Trophoblast cell (in vitro differentiated cells and primary cell): Measurements from ENCODE around the gene HEXD.

Experiments used
- DNase-seq, 2 donors: peaks; one replicate each; pipeline ENCODE4 v3.0.0-alpha.2; 2016
- H2AFZ ChIP-seq: 2 replicates; pipeline ENCODE4 v1.6.1; 2013; ENCODE audit warnings: low read length, moderate library complexity, mild to moderate bottlenecking; ENCODE audit not compliant: insufficient read depth, poor library complexity
- H2AK5ac ChIP-seq: 2 replicates; pipeline ENCODE4 v1.6.1; 2013; ENCODE audit warnings: mild to moderate bottlenecking, low read length
- H2BK120ac ChIP-seq: 2 replicates; pipeline ENCODE4 v1.6.1; 2013; ENCODE audit warnings: low read length, mild to moderate bottlenecking, moderate library complexity; ENCODE audit not compliant: insufficient read depth, poor library complexity
- H2BK12ac ChIP-seq: 2 replicates; pipeline ENCODE4 v1.6.1; 2013; ENCODE audit warnings: mild to moderate bottlenecking, low read length, moderate library complexity
- H2BK5ac ChIP-seq: 2 replicates; pipeline ENCODE4 v1.6.1; 2013; ENCODE audit warnings: low read length, low read depth, moderate library complexity, mild to moderate bottlenecking; ENCODE audit not compliant: poor library complexity
- H3K14ac ChIP-seq: 2 replicates; pipeline ENCODE4 v1.6.1; 2013; ENCODE audit warnings: mild to moderate bottlenecking, low read length
- H3K18ac ChIP-seq: 2 replicates; pipeline ENCODE4 v1.6.1; 2013; ENCODE audit warnings: mild to moderate bottlenecking, low read length
- H3K23ac ChIP-seq: 2 replicates; pipeline ENCODE4 v1.6.1; 2013; ENCODE audit warnings: low read length
- H3K27ac ChIP-seq: 2 replicates; pipeline ENCODE4 v1.5.1; 2013; ENCODE audit warnings: low read depth, mild to moderate bottlenecking, inconsistent platforms, low read length, moderate library complexity
- H3K27me3 ChIP-seq: 2 replicates; pipeline ENCODE4 v1.6.1; 2013; ENCODE audit warnings: inconsistent platforms, mild to moderate bottlenecking, low read length, moderate library complexity; ENCODE audit not compliant: insufficient read depth
- H3K36me3 ChIP-seq, 2 experiments: 1 replicate in 1 of 2; 2 replicates in 1 of 2; pipeline ENCODE4 v1.6.1; 2013; ENCODE audit warnings: low read length in 2 of 2, mild to moderate bottlenecking in 2 of 2, moderate library complexity in 1 of 2; ENCODE audit not compliant: insufficient read depth in 2 of 2, control insufficient read depth in 1 of 2
- H3K4ac ChIP-seq: 2 replicates; pipeline ENCODE4 v1.6.1; 2013; ENCODE audit warnings: low read depth, mild to moderate bottlenecking, low read length, moderate library complexity
- H3K4me1 ChIP-seq, 2 experiments: 1 replicate in 1 of 2; 2 replicates in 1 of 2; pipeline ENCODE4 v1.6.1; 2013; ENCODE audit warnings: low read length in 2 of 2, mild to moderate bottlenecking in 2 of 2, moderate library complexity in 1 of 2; ENCODE audit not compliant: insufficient read depth in 2 of 2, control insufficient read depth in 1 of 2
- H3K4me2 ChIP-seq: 2 replicates; pipeline ENCODE4 v1.6.1; 2013; ENCODE audit warnings: inconsistent platforms, mild to moderate bottlenecking, low read length, moderate library complexity
- H3K4me3 ChIP-seq: 2 replicates; pipeline ENCODE4 v1.5.1; 2013; ENCODE audit warnings: mild to moderate bottlenecking, low read depth, low read length, inconsistent platforms
- H3K79me1 ChIP-seq: one replicate; pipeline ENCODE4 v1.6.1; 2013; ENCODE audit warnings: low read length
- H3K79me2 ChIP-seq: 2 replicates; pipeline ENCODE4 v1.6.1; 2013; ENCODE audit warnings: low read length, mild to moderate bottlenecking; ENCODE audit not compliant: control insufficient read depth, insufficient read depth, poor library complexity
- H3K9ac ChIP-seq: 2 replicates; pipeline ENCODE4 v1.6.1; 2013; ENCODE audit warnings: mild to moderate bottlenecking, low read length
- H3K9me3 ChIP-seq: 2 replicates; pipeline ENCODE4 v1.6.1; 2013; ENCODE audit warnings: low read depth, mild to moderate bottlenecking, control low read depth, inconsistent platforms, low read length; ENCODE audit not compliant: insufficient read depth
- H4K12ac ChIP-seq: 2 replicates; pipeline ENCODE4 v1.6.1; 2013; ENCODE audit warnings: low read depth, mild to moderate bottlenecking, low read length, moderate library complexity
- H4K8ac ChIP-seq: 2 replicates; pipeline ENCODE4 v1.6.1; 2013; ENCODE audit warnings: low read depth, mild to moderate bottlenecking, low read length, moderate library complexity
- H4K91ac ChIP-seq: one replicate; pipeline ENCODE4 v1.6.1; 2013; ENCODE audit warnings: low read depth, mild to moderate bottlenecking, low read length, moderate library complexity
- WGBS: extraction: QIAGEN DNeasy Blood & Tissue Kit; methylation state at CpG from one replicate; pipeline ENCODE4 v1.1.7; 2013; ENCODE audit warnings: missing lambda C conversion rate; ENCODE audit not compliant: insufficient read length, insufficient coverage; ENCODE audit errors: extremely low coverage; 5-methylcytosine and 5-hydroxymethylcytosine counted together

The HEXD gene

GRCh38 chr17:82457073-82457928 lies 39.2 kb downstream of the HEXD start:
- peak in 1 of 2 donors; percentile 16 for DNase-seq
- H3K27me3 ChIP-seq, result no peaks in the 10 kb centered on the region
- no peak overlapping the region for H3K18ac ChIP-seq
- no peak overlapping the region for H3K4ac ChIP-seq
- H3K9ac ChIP-seq, result no peak overlapping the region
- no peak overlapping the region for H3K4me3 ChIP-seq
- WGBS, result no CpG with 5 or more reads among the region's 10 CpGs
- H4K8ac ChIP-seq, result no peak overlapping the region
- H2BK5ac ChIP-seq, result no peak overlapping the region
- H3K4me2 ChIP-seq, result peak overlapping the region; percentile 80
- peak overlapping the region; percentile 100 for H3K27ac ChIP-seq
- H3K14ac ChIP-seq, result no peak overlapping the region
- no peak overlapping the region for H2AFZ ChIP-seq
- H4K91ac ChIP-seq, result no peak overlapping the region
- no peak overlapping the region for H4K12ac ChIP-seq
- H3K36me3 ChIP-seq, result peaks cover 9 to 16% of the 10 kb centered on the region in 2 experiments
- H2AK5ac ChIP-seq, result no peak overlapping the region
- no peak overlapping the region for H2BK12ac ChIP-seq
- peaks cover 5% of the 10 kb centered on the region for H3K79me2 ChIP-seq
- H3K79me1 ChIP-seq, result peaks cover 6% of the 10 kb centered on the region
- H2BK120ac ChIP-seq, result no peak overlapping the region
- peaks cover 5 to 6% of the 10 kb centered on the region in 2 experiments for H3K4me1 ChIP-seq
- H3K23ac ChIP-seq, result no peak overlapping the region
- H3K9me3 ChIP-seq, result no peaks in the 10 kb centered on the region

DNA sequence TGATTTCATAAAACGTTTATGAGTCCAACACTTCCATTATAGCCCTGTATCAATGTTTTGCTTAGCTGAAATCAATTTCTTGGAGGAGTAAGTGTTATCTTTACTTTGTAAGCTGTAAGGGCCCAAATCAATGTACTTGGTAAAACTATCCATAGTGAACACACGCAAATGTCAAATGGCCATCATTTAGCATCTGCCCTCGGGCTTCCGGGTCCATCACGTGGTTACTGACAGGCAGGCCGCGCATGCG lies 39.7 kb downstream of the HEXD start:
- no CpG with 5 or more reads among the region's 8 CpGs for WGBS

GRCh38 chr17:82458179-82458884 lies 40.2 kb downstream of the HEXD start, which contains the start of gene NARF:
Gene NARF (plus strand): TSS chr17:82458741. CDS start chr17:82458804, 63 bp downstream.
- Histone ChIP-seq H3K23ac (no peak within 1 kb of the TSS), H3K27me3 (no peaks in the 10 kb centered on the region), H3K4me2 (peak within 1 kb of the TSS; percentile 89), H2BK12ac (no peak within 1 kb of the TSS), H3K18ac (peak within 1 kb of the TSS; percentile 98), H2BK120ac (peak within 1 kb of the TSS; percentile 96), H3K79me1 (peaks cover 6% of the 10 kb centered on the region), H3K9ac (peak within 1 kb of the TSS; percentile 99), H3K4ac (peak within 1 kb of the TSS; percentile 98), H3K79me2 (peaks cover 5% of the 10 kb centered on the region), H2AK5ac (peak within 1 kb of the TSS; percentile 90), H4K8ac (peak within 1 kb of the TSS; percentile 98), H3K4me1 (peaks cover 5 to 6% of the 10 kb centered on the region in 2 experiments), H3K27ac (peak within 1 kb of the TSS; percentile 100), H3K36me3 (peaks cover 12 to 21% of the 10 kb centered on the region in 2 experiments), H3K4me3 (peak within 1 kb of the TSS; percentile 88), H3K14ac (peak within 1 kb of the TSS; percentile 98), H2AFZ (peak within 1 kb of the TSS; percentile 89), H4K91ac (peak within 1 kb of the TSS; percentile 100), H2BK5ac (peak within 1 kb of the TSS; percentile 99), H4K12ac (peak within 1 kb of the TSS; percentile 91), H3K9me3 (no peaks in the 10 kb centered on the region)
- peak; percentile 98 to 99 for DNase-seq
- WGBS, result no CpG with 5 or more reads among the region's 85 CpGs

More for the DNA sequence above, 39.7 kb downstream of the HEXD start:
- no peak overlapping the region for H3K9ac ChIP-seq
- H3K4ac ChIP-seq, result no peak overlapping the region
- H4K91ac ChIP-seq, result peak overlapping the region; percentile 100
- H3K27me3 ChIP-seq, result no peaks in the 10 kb centered on the region
- peak overlapping the region; percentile 100 for H3K27ac ChIP-seq
- peaks cover 6% of the 10 kb centered on the region for H3K79me1 ChIP-seq
- peak overlapping the region; percentile 99 for H2BK5ac ChIP-seq
- no peak for DNase-seq
- no peak overlapping the region for H4K12ac ChIP-seq
- peak overlapping the region; percentile 98 for H4K8ac ChIP-seq
- no peak overlapping the region for H3K14ac ChIP-seq
- H3K18ac ChIP-seq, result no peak overlapping the region
- peaks cover 12 to 19% of the 10 kb centered on the region in 2 experiments for H3K36me3 ChIP-seq
- no peak overlapping the region for H3K23ac ChIP-seq
- H2AFZ ChIP-seq, result peak overlapping the region; percentile 89
- H3K4me3 ChIP-seq, result peak overlapping the region; percentile 88
- peaks cover 5 to 6% of the 10 kb centered on the region in 2 experiments for H3K4me1 ChIP-seq
- no peak overlapping the region for H2BK120ac ChIP-seq
- H3K9me3 ChIP-seq, result no peaks in the 10 kb centered on the region
- no peak overlapping the region for H2BK12ac ChIP-seq
- peak overlapping the region; percentile 80 for H3K4me2 ChIP-seq
- no peak overlapping the region for H2AK5ac ChIP-seq
- peaks cover 5% of the 10 kb centered on the region for H3K79me2 ChIP-seq

DNA sequence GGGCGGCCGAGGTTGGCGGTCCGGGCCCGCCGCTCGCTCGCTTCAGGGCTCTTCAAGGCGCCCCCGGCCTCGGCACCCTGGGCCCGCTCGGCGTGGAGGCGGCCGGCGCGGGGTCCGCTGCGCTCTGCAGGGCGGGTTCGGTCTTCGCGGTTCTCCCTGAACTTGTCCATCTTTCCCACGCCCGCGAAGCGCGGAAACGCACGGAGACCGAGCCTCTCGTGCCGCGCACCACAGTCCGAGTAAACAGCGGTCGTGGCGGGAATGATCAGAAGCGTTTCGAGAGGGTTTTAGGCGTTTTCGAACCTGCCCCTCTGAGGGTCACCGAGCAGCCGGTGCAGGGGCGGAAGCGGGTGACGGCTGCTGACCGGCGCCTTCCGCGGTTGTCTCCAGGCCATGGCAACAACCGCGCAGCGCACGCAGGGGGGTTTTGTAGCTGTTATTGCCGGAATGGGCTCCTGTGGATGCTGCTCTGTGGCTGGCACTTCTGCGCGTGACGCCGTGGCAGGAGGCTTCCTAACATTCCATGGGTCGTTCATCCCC lies 40.8 kb downstream of the HEXD start:
- H4K91ac ChIP-seq, result peak overlapping the region; percentile 77
- DNase-seq, result peak in 1 of 2 donors; percentile 25
- peaks cover 5% of the 10 kb centered on the region for H3K79me2 ChIP-seq
- peaks cover 6% of the 10 kb centered on the region for H3K79me1 ChIP-seq
- H3K9ac ChIP-seq, result peak overlapping the region; percentile 30
- H2BK5ac ChIP-seq, result no peak overlapping the region
- no peaks in the 10 kb centered on the region for H3K27me3 ChIP-seq
- peak overlapping the region; percentile 53 for H2AFZ ChIP-seq
- H3K9me3 ChIP-seq, result no peaks in the 10 kb centered on the region
- H2BK120ac ChIP-seq, result no peak overlapping the region
- H3K4me2 ChIP-seq, result peak overlapping the region; percentile 89
- no peak overlapping the region for H2BK12ac ChIP-seq
- H3K18ac ChIP-seq, result peak overlapping the region; percentile 74
- peak overlapping the region; percentile 67 for H4K8ac ChIP-seq
- H4K12ac ChIP-seq, result peak overlapping the region; percentile 34
- H3K4me3 ChIP-seq, result peak overlapping the region; percentile 87
- peak overlapping the region; percentile 4 for H3K4ac ChIP-seq
- H3K14ac ChIP-seq, result peak overlapping the region; percentile 22
- no peak overlapping the region for H3K23ac ChIP-seq
- no peak overlapping the region for H2AK5ac ChIP-seq
- peaks cover 5 to 6% of the 10 kb centered on the region in 2 experiments for H3K4me1 ChIP-seq
- peaks cover 18 to 24% of the 10 kb centered on the region in 2 experiments for H3K36me3 ChIP-seq
- peak overlapping the region; percentile 7 for H3K27ac ChIP-seq
- WGBS, result no CpG with 5 or more reads among the region's 62 CpGs
